IMR-90 (cell line): ENCODE measurements around the gene GRIK5. TPM values are rescaled to one million over a fixed set of nuclear protein-coding genes. Genes with fewer than 3 reads are reported as not detected.

Experiments used
- ATAC-seq: fragments of 200-7000 bp; cut with Tn5 transposase; 2 replicates; pipeline ENCODE4 v1.9.1; 2020; ENCODE audit warnings: low read depth, mild to moderate bottlenecking, moderate library complexity
- BruUV-seq: library from RNA; stranded (reverse); fragments of 400-500 nt; replicated peaks from 2 replicates; lab custom pipeline; 2021; lab: Mats Ljungman, UMichigan
- CTCF ChIA-PET: fragments of 300-600 bp; formaldehyde crosslinking; extraction: SDS; loops from one replicate; lab custom pipeline; 2021; ENCODE audit warnings: antibody characterized with exemption; lab: Yijun Ruan, JAX
- POLR2A ChIA-PET: fragments of 300-600 bp; sonication (Branson Sonifier 250); formaldehyde crosslinking; loops from one replicate; lab custom pipeline; 2022; ENCODE audit warnings: antibody characterized with exemption; ENCODE audit not compliant: unreplicated experiment; lab: Charles Lee
- DNase-seq: peaks from one replicate; pipeline ENCODE4 v3.0.0; 2013
- H2AFZ ChIP-seq: replicated peaks from 2 replicates; pipeline ENCODE3; 2013; ENCODE audit warnings: low read length, mild to moderate bottlenecking; ENCODE audit not compliant: poor library complexity
- H2AK5ac ChIP-seq: 2 replicates; pipeline ENCODE4 v1.6.1; 2013; ENCODE audit warnings: low read depth, low read length, inconsistent platforms
- H2AK9ac ChIP-seq: replicated peaks from 2 replicates; pipeline ENCODE3; 2013; ENCODE audit warnings: mild to moderate bottlenecking, low read depth, low read length, moderate library complexity; ENCODE audit not compliant: poor library complexity
- H2BK120ac ChIP-seq: 2 replicates; pipeline ENCODE4 v1.6.1; 2013; ENCODE audit warnings: low read depth, low read length, inconsistent platforms
- H2BK15ac ChIP-seq: 3 replicates; pipeline ENCODE4 v1.6.1; 2013; ENCODE audit warnings: low read depth, low read length, inconsistent platforms
- H2BK20ac ChIP-seq: 2 replicates; pipeline ENCODE4 v1.6.1; 2013; ENCODE audit warnings: low read depth, mild to moderate bottlenecking, inconsistent platforms, low read length, moderate library complexity
- H2BK5ac ChIP-seq: 2 replicates; pipeline ENCODE4 v1.6.1; 2013; ENCODE audit warnings: mild to moderate bottlenecking, low read depth, low read length, inconsistent platforms; ENCODE audit not compliant: poor library complexity, severe bottlenecking
- H3K14ac ChIP-seq: replicated peaks from 2 replicates; pipeline ENCODE4 v1.6.1; 2013; ENCODE audit warnings: low read depth, low read length, inconsistent platforms
- H3K18ac ChIP-seq: 2 replicates; pipeline ENCODE4 v1.6.1; 2013; ENCODE audit warnings: low read depth, low read length, control low read depth
- H3K23ac ChIP-seq: 2 replicates; pipeline ENCODE4 v1.6.1; 2013; ENCODE audit warnings: low read depth, low read length, inconsistent platforms
- H3K27ac ChIP-seq: 2 replicates; pipeline ENCODE4 v1.5.1; 2013; ENCODE audit warnings: mild to moderate bottlenecking, control low read depth, low read length; ENCODE audit not compliant: insufficient read depth
- H3K27me3 ChIP-seq: 2 replicates; pipeline ENCODE4 v1.6.1; 2013; ENCODE audit warnings: low read length; ENCODE audit not compliant: control insufficient read depth, insufficient read depth
- H3K36me3 ChIP-seq: 2 replicates; pipeline ENCODE4 v1.6.1; 2013; ENCODE audit warnings: low read length, mixed read lengths; ENCODE audit not compliant: control insufficient read depth, insufficient read depth
- H3K4ac ChIP-seq: 2 replicates; pipeline ENCODE4 v1.6.1; 2013; ENCODE audit warnings: low read depth, low read length, inconsistent platforms
- H3K4me1 ChIP-seq: 2 replicates; pipeline ENCODE4 v1.6.1; 2013; ENCODE audit warnings: low read length, mixed read lengths; ENCODE audit not compliant: control insufficient read depth, insufficient read depth
- H3K4me2 ChIP-seq: 2 replicates; pipeline ENCODE4 v1.6.1; 2013; ENCODE audit warnings: low read depth, mild to moderate bottlenecking, control low read depth, low read length, moderate library complexity
- H3K4me3 ChIP-seq: 2 replicates; pipeline ENCODE4 v1.5.1; 2013; ENCODE audit warnings: low read depth, mild to moderate bottlenecking, control low read depth, low read length, moderate library complexity; ENCODE audit not compliant: insufficient read depth
- H3K56ac ChIP-seq: 2 replicates; pipeline ENCODE4 v1.6.1; 2013; ENCODE audit warnings: low read length, inconsistent platforms; ENCODE audit not compliant: insufficient read depth; ENCODE audit errors: extremely low read depth
- H3K79me1 ChIP-seq, 2 experiments: 2 replicates each; pipeline ENCODE4 v1.6.1; 2013; ENCODE audit warnings: low read length in 2 of 2, inconsistent platforms in 1 of 2, low read depth in 1 of 2
- H3K9ac ChIP-seq: 2 replicates; pipeline ENCODE4 v1.6.1; 2013; ENCODE audit warnings: low read depth, low read length, control low read depth
- H3K9me1 ChIP-seq: 2 replicates; pipeline ENCODE4 v1.6.1; 2013; ENCODE audit warnings: low read length, inconsistent platforms; ENCODE audit not compliant: insufficient read depth
- H3K9me3 ChIP-seq: 2 replicates; pipeline ENCODE4 v1.6.1; 2013; ENCODE audit warnings: low read length; ENCODE audit not compliant: control insufficient read depth, insufficient read depth
- H4K20me1 ChIP-seq: 2 replicates; pipeline ENCODE4 v1.6.1; 2013; ENCODE audit warnings: low read length, inconsistent platforms; ENCODE audit not compliant: insufficient read depth
- H4K5ac ChIP-seq: 2 replicates; pipeline ENCODE4 v1.6.1; 2013; ENCODE audit warnings: mild to moderate bottlenecking, low read depth, low read length, control low read depth
- H4K8ac ChIP-seq, 2 experiments: 2 replicates each; pipeline ENCODE4 v1.6.1; 2013; ENCODE audit warnings: low read depth in 2 of 2, low read length in 2 of 2, control low read depth in 1 of 2, inconsistent platforms in 1 of 2
- H4K91ac ChIP-seq: 2 replicates; pipeline ENCODE4 v1.6.1; 2013; ENCODE audit warnings: low read depth, low read length, inconsistent platforms; ENCODE audit not compliant: insufficient read depth
- FOS ChIP-seq: fragments of 150-350 bp; IDR thresholded peaks from 2 replicates; pipeline ENCODE4 v1.6.1; 2016; ENCODE audit warnings: low read depth, low read length
- POLR2A ChIP-seq: IDR thresholded peaks from 2 replicates; pipeline ENCODE4 v1.6.1; 2012; ENCODE audit warnings: mild to moderate bottlenecking, low read depth, low read length
- WGBS, 2 experiments: methylation state at CpG; one replicate each; pipeline versions ENCODE4 v1.1.5 to v1.1.7; 2013; ENCODE audit warnings: missing lambda C conversion rate in 2 of 2; ENCODE audit not compliant: insufficient read length in 1 of 2; ENCODE audit errors: extremely low coverage in 2 of 2; 5-methylcytosine and 5-hydroxymethylcytosine counted together
- dilution Hi-C: fragments of 300-500 bp; cut with HindIII; formaldehyde crosslinking; loops from one replicate; pipeline ENCODE4 v1.14.3; 2018; ENCODE audit warnings: low sequenced_read_pairs; ENCODE audit not compliant: unreplicated experiment
- in situ Hi-C: fragments of 300-500 bp; cut with MboI; formaldehyde crosslinking; loops from 3 replicates; pipeline ENCODE4 v1.14.3; 2019; ENCODE audit warnings: low sequenced_read_pairs, inconsistent platforms, mixed read lengths
- intact Hi-C: fragments of 100-400 bp; cut with micrococcal nuclease; formaldehyde crosslinking; loops from 2 replicates; pipeline ENCODE4 v1.10.0; 2022
- polyA plus RNA-seq, 3 experiments: library from polyadenylated mRNA; depleted of rRNA; stranded (reverse); fragments of >200 nt; gene quantifications; 2 replicates each; pipeline ENCODE4 v1.2.3, GENCODE V29; 2012; ENCODE audit warnings: low replicate concordance in 1 of 3
- total RNA-seq: library from RNA; depleted of rRNA; stranded (reverse); fragments of >200 nt; gene quantifications from 2 replicates; pipeline ENCODE4 v1.2.3, GENCODE V29; 2012

The GRIK5 gene
- total and polyA plus RNA-seq, 2 of the 4 experiments (the other 2 are of a cell fraction) = 0.10 TPM; not detected in 1

GRCh38 chr19:42022616-42023015, 47.4 kb downstream of the GRIK5 start:
- ATAC-seq = no peak
- no peak overlapping the region for H3K14ac ChIP-seq
- no peak overlapping the region for H3K4ac ChIP-seq
- no peak overlapping the region for H2BK5ac ChIP-seq
- no peak overlapping the region for H2AK5ac ChIP-seq
- H3K4me1 ChIP-seq = peaks cover 16% of the 10 kb centered on the region
- ChIA-PET POLR2A (no interaction called here), CTCF (interaction anchor here (0.8 kb wide), 1 partner anchor 12 kb away, joined by 3 read pairs; no protein-coding TSS in a partner anchor)
- no peak overlapping the region for H4K8ac ChIP-seq
- H3K4me3 ChIP-seq = no peak overlapping the region
- peaks cover 8% of the 10 kb centered on the region; the same call in 1 of the 2 replicates for H3K27me3 ChIP-seq
- no peak overlapping the region for H3K18ac ChIP-seq
- no peaks in the 10 kb centered on the region for H4K20me1 ChIP-seq
- intact Hi-C loops (no loop called here), dilution Hi-C loops (no loop called here), in situ Hi-C loops (no loop called here)
- no TSS peak for BruUV-seq
- H2BK120ac ChIP-seq = no peak overlapping the region
- H3K36me3 ChIP-seq = no peaks in the 10 kb centered on the region
- H3K27ac ChIP-seq = no peak overlapping the region
- no peak overlapping the region for H3K9ac ChIP-seq
- H4K91ac ChIP-seq = no peak overlapping the region
- H4K5ac ChIP-seq = no peak overlapping the region
- no peak overlapping the region; the same call in 2 of the 3 replicates for H2BK15ac ChIP-seq
- no peaks in the 10 kb centered on the region for H3K9me3 ChIP-seq
- no peak overlapping the region for H3K56ac ChIP-seq
- no peak overlapping the region for H2BK20ac ChIP-seq
- no peak overlapping the region for H3K4me2 ChIP-seq
- no peak overlapping the region for H2AFZ ChIP-seq
- no peak for TF ChIP-seq FOS
- TF ChIP-seq POLR2A = no peak
- H3K79me1 ChIP-seq = no peaks in the 10 kb centered on the region
- H2AK9ac ChIP-seq = no peak overlapping the region
- H3K9me1 ChIP-seq = no peaks in the 10 kb centered on the region
- no peak for DNase-seq
- WGBS, 2 experiments = 69% methylated on average over 5 of the region's 5 CpGs; no CpG with 5 or more reads in 1 of the 2 experiments
- H3K23ac ChIP-seq = no peak overlapping the region
